Keratinocyte (primary cell): ENCODE data around the gene ARRB1.

Experiments used
- CTCF ChIP-seq, 3 experiments: IDR thresholded peaks in 1 of 3; conservative IDR thresholded peaks in 1 of 3; optimal IDR thresholded peaks in 1 of 3; 2 replicates in 2 of 3; 3 replicates in 1 of 3; pipeline versions ENCODE3 to v1.5.1; 2011; ENCODE audit warnings: low read length in 3 of 3, mild to moderate bottlenecking in 3 of 3, moderate library complexity in 2 of 3, control low read depth in 1 of 3, inconsistent platforms in 1 of 3; ENCODE audit not compliant: insufficient read depth in 2 of 3; ENCODE audit errors: extremely low read depth in 1 of 3
- EZH2 ChIP-seq: IDR thresholded peaks from one replicate; pipeline ENCODE4 v1.6.1; 2012; ENCODE audit warnings: inconsistent platforms, mild to moderate bottlenecking, low read length, moderate library complexity

DNA sequence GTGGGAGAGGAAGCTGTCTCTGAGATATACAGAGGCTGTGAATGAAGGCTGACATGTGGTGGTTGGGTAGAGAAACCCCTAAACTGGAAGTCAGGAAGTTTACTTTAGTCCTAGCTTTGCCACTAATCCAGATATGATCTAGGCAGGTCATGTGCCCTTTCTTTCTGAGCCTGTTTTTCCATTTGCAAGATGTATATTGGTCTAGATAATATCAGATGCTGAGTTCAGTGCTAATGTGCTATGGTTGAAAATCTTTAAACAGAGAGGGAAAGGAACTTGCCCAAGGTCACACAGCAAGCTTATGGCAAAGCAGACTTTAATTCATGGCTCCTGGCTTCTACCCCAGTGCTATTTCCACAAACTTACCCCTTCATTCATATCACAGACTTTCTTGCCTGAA lies 136.6 kb downstream of the ARRB1 start:
- TF ChIP-seq EZH2 (no peak), CTCF (optimal IDR thresholded peaks at IDR 0.05 in 1 of 3, IDR thresholded peaks at IDR 0.05 in 1 of 3, conservative IDR thresholded peaks at IDR 0.05 in 1 of 3; ENCODE audit: extremely low read depth in 1 of 3, insufficient read depth in 2 of 3, low read length in 3 of 3) (no peak)
